ENCODE data around the gene ARHGAP11A. TPM values are rescaled to one million over a fixed set of nuclear protein-coding genes. Genes with fewer than 3 reads are reported as not detected.

ARHGAP11A gene
- polyA plus RNA-seq, 1 donor (not counting 4 experiments of a cell fraction or from before 2014, with no cell fraction given), result 11.3 TPM

DNA sequence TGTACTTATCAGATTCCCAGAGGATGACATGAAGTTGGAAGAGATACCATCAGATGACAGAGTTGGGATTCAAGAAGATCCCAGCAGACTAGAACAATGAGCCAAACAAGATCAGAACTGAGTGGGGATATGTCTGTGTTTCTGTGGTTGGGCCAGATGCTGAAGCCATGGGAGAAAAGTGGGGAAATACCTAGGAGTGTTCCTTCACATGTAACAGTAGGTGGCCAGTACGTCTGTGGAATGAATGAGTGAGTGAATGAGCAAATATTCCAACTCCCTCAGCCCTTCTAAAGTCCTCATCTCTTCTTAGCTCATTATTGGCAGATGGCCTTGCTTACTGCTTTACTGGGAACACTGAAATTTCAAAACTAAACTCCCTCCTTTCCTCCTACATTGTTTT is 70.3 kb downstream of the ARHGAP11A start:
- Histone ChIP-seq H3K9me3 (ENCODE audit: control insufficient read depth, low read depth, low read length) (no peaks in the 10 kb centered on the region), H3K27ac (ENCODE audit: control insufficient read depth, insufficient read depth, low read length) (peak overlapping the region; percentile 87), H3K9me1 (ENCODE audit: control insufficient read depth, extremely low read depth, insufficient read depth, low read length) (no peaks in the 10 kb centered on the region), H3K4me3 (ENCODE audit: control insufficient read depth in 2 of 3, extremely low read depth in 1 of 3, insufficient read depth in 2 of 3, low read depth in 1 of 3, low read length in 3 of 3) (peak overlapping the region in 2 of 3 experiments; percentile 74 to 78), H3K36me3 (ENCODE audit: control insufficient read depth in 2 of 2, extremely low read depth in 1 of 2, insufficient read depth in 2 of 2, low read length in 2 of 2) (no peaks in the 10 kb centered on the region), H3K79me2 (ENCODE audit: control insufficient read depth, insufficient read depth, low read length) (peaks cover 14% of the 10 kb centered on the region), H3K4me1 (ENCODE audit: control insufficient read depth, extremely low read depth, insufficient read depth, low read length) (peaks cover 74% of the 10 kb centered on the region), H2AFZ (ENCODE audit: control insufficient read depth, low read length) (peak overlapping the region; percentile 41), H4K20me1 (ENCODE audit: control insufficient read depth, extremely low read depth, insufficient read depth, low read length) (no peaks in the 10 kb centered on the region), H3K4me2 (ENCODE audit: control insufficient read depth, extremely low read depth, insufficient read depth, low read depth, low read length) (peak overlapping the region; percentile 84), H3K9ac (ENCODE audit: control insufficient read depth, extremely low read depth, insufficient read depth, low read length) (peak overlapping the region; percentile 55), H3K27me3 (ENCODE audit: control insufficient read depth, extremely low read depth, insufficient read depth, low read length) (no peaks in the 10 kb centered on the region)
- dilution Hi-C loops (cut with MboI; ENCODE audit: extremely low pct_ligation_motif_present, low sequenced_read_pairs), result no loop called here
- peak; percentile 41 for FAIRE-seq
- no peak for DNase-seq (ENCODE audit: low read depth, low spot score)
- no peak for TF ChIP-seq EZH2 (IDR thresholded peaks at IDR 0.05; ENCODE audit: low read length)
- TF ChIP-seq, protein P1, sequence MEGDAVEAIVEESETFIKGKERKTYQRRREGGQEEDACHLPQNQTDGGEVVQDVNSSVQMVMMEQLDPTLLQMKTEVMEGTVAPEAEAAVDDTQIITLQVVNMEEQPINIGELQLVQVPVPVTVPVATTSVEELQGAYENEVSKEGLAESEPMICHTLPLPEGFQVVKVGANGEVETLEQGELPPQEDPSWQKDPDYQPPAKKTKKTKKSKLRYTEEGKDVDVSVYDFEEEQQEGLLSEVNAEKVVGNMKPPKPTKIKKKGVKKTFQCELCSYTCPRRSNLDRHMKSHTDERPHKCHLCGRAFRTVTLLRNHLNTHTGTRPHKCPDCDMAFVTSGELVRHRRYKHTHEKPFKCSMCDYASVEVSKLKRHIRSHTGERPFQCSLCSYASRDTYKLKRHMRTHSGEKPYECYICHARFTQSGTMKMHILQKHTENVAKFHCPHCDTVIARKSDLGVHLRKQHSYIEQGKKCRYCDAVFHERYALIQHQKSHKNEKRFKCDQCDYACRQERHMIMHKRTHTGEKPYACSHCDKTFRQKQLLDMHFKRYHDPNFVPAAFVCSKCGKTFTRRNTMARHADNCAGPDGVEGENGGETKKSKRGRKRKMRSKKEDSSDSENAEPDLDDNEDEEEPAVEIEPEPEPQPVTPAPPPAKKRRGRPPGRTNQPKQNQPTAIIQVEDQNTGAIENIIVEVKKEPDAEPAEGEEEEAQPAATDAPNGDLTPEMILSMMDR (optimal IDR thresholded peaks at IDR 0.05 in 1 of 3, IDR thresholded peaks at IDR 0.05 in 1 of 3, conservative IDR thresholded peaks at IDR 0.05 in 1 of 3; ENCODE audit: extremely low read depth in 1 of 3, insufficient read depth in 2 of 3, low read length in 3 of 3), result no peak

DNA sequence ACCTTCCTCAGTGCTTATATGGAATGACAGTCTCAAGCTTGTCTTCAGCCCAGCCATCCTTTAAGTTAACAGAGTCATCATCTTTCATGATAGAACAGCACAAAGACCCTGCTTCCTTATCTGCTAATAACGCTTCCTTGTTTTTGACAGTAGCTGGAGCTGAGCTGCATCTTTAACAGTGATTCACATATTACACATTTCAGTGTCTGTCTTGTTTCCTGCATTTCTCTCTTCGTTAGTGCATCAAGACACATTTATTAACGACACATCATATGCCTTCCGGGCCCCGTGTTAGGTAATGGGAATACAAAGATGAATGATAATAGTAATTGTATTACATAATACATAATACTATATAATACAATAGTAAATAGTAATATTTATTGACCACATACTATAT is 72.3 kb downstream of the ARHGAP11A start:
- no peak overlapping the region for H2AFZ ChIP-seq (ENCODE audit: control insufficient read depth, low read length)
- H3K79me2 ChIP-seq (ENCODE audit: control insufficient read depth, insufficient read depth, low read length), result peaks cover 14% of the 10 kb centered on the region
- no peaks in the 10 kb centered on the region for H3K36me3 ChIP-seq (ENCODE audit: control insufficient read depth in 2 of 2, extremely low read depth in 1 of 2, insufficient read depth in 2 of 2, low read length in 2 of 2)
- peak overlapping the region; percentile 95 for H3K27ac ChIP-seq (ENCODE audit: control insufficient read depth, insufficient read depth, low read length)
- peak; percentile 77 for DNase-seq (ENCODE audit: low read depth, low spot score)
- H3K9me1 ChIP-seq (ENCODE audit: control insufficient read depth, extremely low read depth, insufficient read depth, low read length), result no peaks in the 10 kb centered on the region
- no peaks in the 10 kb centered on the region for H4K20me1 ChIP-seq (ENCODE audit: control insufficient read depth, extremely low read depth, insufficient read depth, low read length)
- H3K9me3 ChIP-seq (ENCODE audit: control insufficient read depth, low read depth, low read length), result no peaks in the 10 kb centered on the region
- TF ChIP-seq, protein P1 (optimal IDR thresholded peaks at IDR 0.05 in 1 of 3, IDR thresholded peaks at IDR 0.05 in 1 of 3, conservative IDR thresholded peaks at IDR 0.05 in 1 of 3; ENCODE audit: extremely low read depth in 1 of 3, insufficient read depth in 2 of 3, low read length in 3 of 3), result no peak
- TF ChIP-seq EZH2 (IDR thresholded peaks at IDR 0.05; ENCODE audit: low read length), result no peak
- H3K9ac ChIP-seq (ENCODE audit: control insufficient read depth, extremely low read depth, insufficient read depth, low read length), result peak overlapping the region; percentile 51
- dilution Hi-C loops (cut with MboI; ENCODE audit: extremely low pct_ligation_motif_present, low sequenced_read_pairs), result no loop called here
- peak overlapping the region; percentile 58 for H3K4me2 ChIP-seq (ENCODE audit: control insufficient read depth, extremely low read depth, insufficient read depth, low read depth, low read length)
- no peak overlapping the region for H3K4me3 ChIP-seq (ENCODE audit: control insufficient read depth in 2 of 3, extremely low read depth in 1 of 3, insufficient read depth in 2 of 3, low read depth in 1 of 3, low read length in 3 of 3)
- H3K4me1 ChIP-seq (ENCODE audit: control insufficient read depth, extremely low read depth, insufficient read depth, low read length), result peaks cover 65% of the 10 kb centered on the region
- peak; percentile 98 for FAIRE-seq
- no peaks in the 10 kb centered on the region for H3K27me3 ChIP-seq (ENCODE audit: control insufficient read depth, extremely low read depth, insufficient read depth, low read length)

Measured in keratinocyte (primary cell).